ENCODE measurements around the gene PLA2G1B.
"Not testable (repeated sequence)": the region's sequence is repeated elsewhere in the genome, so short reads cannot be mapped to it uniquely, and the experiment has no call there.

Gene PLA2G1B

GRCh38 chr12:120359128-120359527 lies 31.5 kb upstream of the PLA2G1B start:
- DNase-seq (ENCODE audit: low read depth in 2 of 3, low spot score in 1 of 3): no peak

GRCh38 chr12:120358412-120359100 lies 31.0 kb upstream of the PLA2G1B start:
- no peak for DNase-seq (ENCODE audit: low read depth in 2 of 3, low spot score in 1 of 3)

DNA sequence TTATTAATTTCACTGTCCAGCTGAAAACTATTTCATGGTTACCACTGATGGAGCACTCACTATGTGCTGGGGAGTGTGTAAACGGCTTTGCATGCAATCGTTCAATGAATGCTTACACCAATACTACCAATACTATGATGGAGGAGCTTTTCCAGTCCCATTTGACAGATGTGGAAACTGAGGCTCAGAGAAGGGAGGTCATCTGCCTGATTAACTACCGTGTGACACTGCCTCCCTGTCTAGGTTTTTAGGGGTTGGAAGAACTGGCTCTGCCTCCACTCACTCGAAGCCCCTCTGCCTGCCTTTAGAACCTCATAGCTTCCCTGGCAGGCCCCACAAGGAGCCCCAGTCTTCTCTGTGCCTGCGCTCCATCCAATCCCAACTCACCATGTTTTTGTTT lies 29.5 kb upstream of the PLA2G1B start:
- no peak for DNase-seq (ENCODE audit: low read depth in 2 of 3, low spot score in 1 of 3)

GRCh38 chr12:120356567-120357030 lies 29.0 kb upstream of the PLA2G1B start:
- peak; percentile 63 to 78 (median 77) for DNase-seq (ENCODE audit: low read depth in 2 of 3, low spot score in 1 of 3)

- DNase-seq (ENCODE audit: low read depth in 2 of 3, low spot score in 1 of 3): no peak
Observed at GRCh38 chr12:120353556-120354317, 26.2 kb upstream of the PLA2G1B start.

DNA sequence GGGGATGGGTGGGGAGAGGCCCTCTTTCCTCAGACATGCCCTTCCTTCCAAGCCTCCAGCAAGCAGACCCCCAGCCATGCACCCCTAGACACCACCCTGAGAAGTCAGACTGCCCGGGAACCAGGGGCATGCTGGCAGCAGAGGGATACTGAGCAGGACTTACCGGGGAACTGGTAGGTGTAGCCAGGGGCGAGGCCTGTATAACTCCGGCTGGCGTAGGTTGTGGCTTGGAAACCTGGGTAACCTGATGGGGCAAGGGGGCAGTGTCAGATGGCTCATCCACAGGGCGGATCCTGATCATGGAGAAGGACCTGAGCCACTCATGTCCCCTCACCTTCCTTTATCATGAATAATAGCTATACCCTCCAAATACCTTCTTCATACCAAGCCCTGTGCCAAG lies 25.6 kb upstream of the PLA2G1B start:
- no peak for DNase-seq (ENCODE audit: low read depth in 2 of 3, low spot score in 1 of 3)

GRCh38 chr12:120352117-120352516 lies 24.5 kb upstream of the PLA2G1B start:
- no peak for DNase-seq (ENCODE audit: low read depth in 2 of 3, low spot score in 1 of 3)

DNA sequence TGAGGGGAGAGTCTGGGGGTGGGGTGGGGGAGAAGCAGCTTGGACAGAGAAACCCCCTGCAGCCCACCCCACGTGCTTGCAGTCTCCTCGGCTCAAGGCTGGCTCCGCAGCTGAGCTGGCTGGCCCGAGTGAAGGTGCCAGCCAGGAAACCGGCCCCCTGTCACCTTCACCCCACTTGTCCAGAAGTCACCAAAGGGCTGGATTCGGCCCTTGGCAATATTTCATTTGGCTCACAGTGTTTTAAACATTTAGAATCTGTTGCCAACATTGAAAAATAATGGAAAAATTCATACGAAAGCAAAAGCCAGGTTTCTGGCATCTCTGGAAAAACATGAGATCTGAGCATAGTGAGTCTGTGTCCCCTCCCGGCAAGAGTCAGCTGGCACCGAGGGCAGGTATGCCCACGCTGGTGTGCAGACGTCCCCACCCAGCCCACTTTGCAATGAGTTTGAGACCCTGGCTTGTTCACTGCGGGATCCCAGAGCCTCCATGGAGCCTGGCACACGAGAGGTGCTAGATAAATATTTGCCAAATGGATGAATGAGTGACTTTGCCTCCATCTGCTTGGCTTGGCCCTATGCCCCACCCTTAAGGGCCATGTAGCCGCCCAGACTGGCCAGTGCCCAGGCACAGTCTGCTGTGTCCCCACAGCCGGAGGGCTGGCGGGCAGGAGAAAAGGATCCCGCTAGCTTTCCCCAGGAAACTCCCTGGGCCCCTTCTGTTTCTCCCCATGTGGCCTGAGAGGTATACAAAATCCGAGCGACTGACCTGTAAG lies 23.2 kb upstream of the PLA2G1B start:
- no peak for DNase-seq (ENCODE audit: low read depth in 2 of 3, low spot score in 1 of 3)

GRCh38 chr12:120347766-120348165 lies 20.2 kb upstream of the PLA2G1B start:
- no peak for DNase-seq (ENCODE audit: low read depth in 2 of 3, low spot score in 1 of 3)

- no peak for DNase-seq (ENCODE audit: low read depth in 2 of 3, low spot score in 1 of 3)
Observed at GRCh38 chr12:120346681-120347080, 19.1 kb upstream of the PLA2G1B start.

DNA sequence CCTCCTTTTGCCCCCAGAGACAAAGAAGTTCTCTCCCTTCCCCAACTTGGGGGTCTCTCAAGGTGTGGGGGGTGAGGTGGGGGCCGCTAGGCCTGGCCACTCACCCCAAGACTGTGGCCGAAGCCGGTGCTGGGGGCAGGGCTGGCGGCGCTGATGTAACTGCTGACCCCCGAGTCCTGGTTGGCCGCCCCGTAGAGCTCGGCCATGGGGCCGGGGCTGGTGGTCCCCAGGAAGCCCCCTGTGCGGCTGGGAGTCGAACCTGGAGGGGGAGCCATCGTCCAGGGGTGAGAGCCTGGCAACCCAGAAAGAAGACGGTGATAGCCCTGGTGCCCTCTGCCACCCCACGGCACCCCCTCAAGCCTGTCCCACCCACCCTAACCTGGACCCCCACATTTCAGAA lies 18.5 kb upstream of the PLA2G1B start:
- DNase-seq (ENCODE audit: low read depth in 2 of 3, low spot score in 1 of 3): no peak

GRCh38 chr12:120343692-120344091 lies 16.1 kb upstream of the PLA2G1B start:
- DNase-seq (ENCODE audit: low read depth in 2 of 3, low spot score in 1 of 3): no peak

DNA sequence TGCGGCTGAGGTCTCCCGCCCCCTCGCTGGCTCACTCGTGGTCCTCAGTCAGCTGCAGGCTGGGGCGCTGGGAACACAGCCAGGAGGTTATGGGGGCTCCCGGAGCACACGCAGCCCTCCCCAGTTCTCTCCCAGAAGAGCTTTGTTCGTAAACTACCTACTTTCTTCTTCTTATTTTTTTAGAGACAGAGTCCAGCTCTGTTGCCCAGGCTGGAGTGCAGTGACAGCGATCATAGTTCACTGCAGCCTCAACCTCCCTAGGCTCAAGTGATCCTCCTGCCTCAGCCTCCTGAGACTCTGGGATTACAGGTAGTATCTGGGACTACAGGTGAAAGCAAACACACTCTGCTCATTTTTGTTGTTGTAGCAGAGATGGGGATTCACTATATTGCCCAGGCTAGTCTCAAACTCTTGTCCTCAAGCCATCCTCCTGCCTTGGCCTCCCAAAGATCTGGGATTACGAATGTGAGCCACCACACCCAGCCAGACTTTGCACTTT lies 15.5 kb upstream of the PLA2G1B start:
- DNase-seq (ENCODE audit: low read depth in 2 of 3, low spot score in 1 of 3): no peak

GRCh38 chr12:120342175-120343038 lies 14.8 kb upstream of the PLA2G1B start:
- no peak for DNase-seq (ENCODE audit: low read depth in 2 of 3, low spot score in 1 of 3)

DNA sequence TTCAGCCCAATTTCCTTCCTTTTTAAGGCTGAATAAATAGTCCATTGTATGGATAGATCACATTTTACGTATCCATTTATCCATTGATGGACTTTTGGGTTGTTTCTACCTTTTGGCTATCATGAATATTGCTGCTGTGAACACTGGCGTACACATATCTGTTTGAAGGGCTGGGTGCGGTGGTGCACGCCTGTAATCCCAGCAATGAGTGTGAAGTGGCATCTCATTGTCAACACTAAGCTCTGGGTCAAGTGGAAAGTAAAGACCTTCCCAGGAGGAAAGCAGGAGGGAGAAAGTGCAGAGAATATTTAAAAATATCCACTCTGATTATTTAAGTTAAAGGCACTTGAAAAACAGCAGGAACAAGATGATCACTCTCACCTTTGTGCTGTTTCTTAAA lies 11.7 kb upstream of the PLA2G1B start:
- no peak for DNase-seq (ENCODE audit: low read depth in 2 of 3, low spot score in 1 of 3)

GRCh38 chr12:120337730-120338129 lies 10.2 kb upstream of the PLA2G1B start:
- no peak for DNase-seq (ENCODE audit: low read depth in 2 of 3, low spot score in 1 of 3)

- not testable (repeated sequence) for DNase-seq (ENCODE audit: low read depth in 2 of 3, low spot score in 1 of 3)
Observed at GRCh38 chr12:120336392-120336791, 8.8 kb upstream of the PLA2G1B start.

- DNase-seq (ENCODE audit: low read depth in 2 of 3, low spot score in 1 of 3): peak in 2 of 3 donors; percentile 30 to 40
Observed at GRCh38 chr12:120335447-120335846, 7.9 kb upstream of the PLA2G1B start.

DNA sequence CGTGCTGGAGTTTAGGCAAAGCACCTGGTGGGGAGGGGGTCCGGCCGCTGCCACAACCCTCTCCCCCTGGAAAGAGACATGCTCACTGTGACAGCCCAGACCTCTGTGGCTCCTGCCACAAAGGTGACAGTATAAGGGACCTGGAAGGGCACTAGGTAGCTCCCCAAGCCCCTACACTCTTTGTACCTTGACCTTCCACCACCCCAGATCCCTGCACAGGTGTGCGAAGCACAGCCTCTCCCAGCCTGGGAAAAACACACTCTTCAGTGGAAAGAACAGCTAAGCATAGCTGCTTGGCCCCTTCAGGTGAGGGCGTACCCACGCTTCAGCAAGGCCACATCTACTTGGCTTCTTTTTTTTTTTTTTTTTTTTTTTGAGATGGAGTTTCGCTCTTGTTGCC lies 4.9 kb upstream of the PLA2G1B start:
- DNase-seq (ENCODE audit: low read depth in 2 of 3, low spot score in 1 of 3): no peak

- DNase-seq (ENCODE audit: low read depth in 2 of 3, low spot score in 1 of 3): no peak
Observed at GRCh38 chr12:120332041-120332440, 4.5 kb upstream of the PLA2G1B start.

- no peak for DNase-seq (ENCODE audit: low read depth in 2 of 3, low spot score in 1 of 3)
Observed at GRCh38 chr12:120331390-120331789, 3.8 kb upstream of the PLA2G1B start.
